Stimulated activated CD8-positive, alpha-beta memory T cell treated with anti-CD3 and anti-CD28 coated beads, Interleukin-15, amount 100 ng/mL, for 48 hours (primary cell): ENCODE measurements around the gene TMEM91.
"Not testable (repeated sequence)": the region's sequence is repeated elsewhere in the genome, so short reads cannot be mapped to it uniquely, and the experiment has no call there.

ENCODE experiments used
- DNase-seq, 2 donors: peaks; one replicate each; pipeline ENCODE4 v3.0.0-alpha.2; 2020; ENCODE audit warnings: low read depth in 2 of 2

Gene TMEM91

GRCh38 chr19:41377977-41378709 lies 1.8 kb downstream of the TMEM91 start:
- DNase-seq = no peak

- DNase-seq = not testable (repeated sequence)
Measured at GRCh38 chr19:41381536-41381935, 5.2 kb downstream of the TMEM91 start.

- no peak for DNase-seq
Measured at GRCh38 chr19:41384351-41384750, 8.0 kb downstream of the TMEM91 start.

DNA sequence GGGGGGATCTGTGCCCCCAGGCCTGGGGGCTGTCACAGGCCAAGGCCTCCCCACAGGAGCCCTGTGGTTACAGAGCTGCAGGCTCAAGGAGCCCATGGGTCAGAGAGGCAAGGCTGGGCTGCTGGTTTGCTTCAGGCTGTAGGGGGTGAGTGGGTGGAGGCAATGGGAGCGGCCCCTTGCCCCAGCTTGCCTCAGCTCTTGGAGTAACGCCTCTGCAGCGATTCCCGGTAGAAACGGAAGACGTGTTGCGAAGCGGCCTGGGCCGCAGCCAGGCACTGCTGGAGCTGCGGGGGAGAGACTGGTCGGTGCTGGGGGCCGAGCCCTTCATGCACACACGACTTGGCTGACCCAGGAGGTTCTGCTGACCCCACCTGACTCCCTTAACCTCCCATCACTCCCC lies 10.1 kb downstream of the TMEM91 start:
- no peak for DNase-seq

DNA sequence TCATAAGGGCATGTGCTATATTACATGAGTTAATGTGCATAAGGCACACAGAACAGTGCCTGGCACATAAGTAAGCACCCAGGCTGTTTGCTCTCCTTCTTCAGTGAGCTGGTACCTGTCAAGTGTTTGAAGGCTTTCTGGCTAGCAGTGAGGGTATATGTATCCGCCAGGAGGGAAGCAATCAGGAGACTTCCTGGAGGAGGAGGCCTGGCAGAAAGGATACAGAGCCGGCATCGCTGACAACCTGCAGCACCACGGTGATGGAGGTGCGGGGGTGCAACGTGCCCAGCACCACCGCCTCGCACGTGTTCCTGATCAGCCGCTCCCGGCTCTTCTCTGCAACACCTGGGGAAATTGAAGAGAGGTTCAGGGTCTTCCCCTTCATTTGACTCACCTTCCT lies 15.3 kb downstream of the TMEM91 start:
- no peak for DNase-seq

DNA sequence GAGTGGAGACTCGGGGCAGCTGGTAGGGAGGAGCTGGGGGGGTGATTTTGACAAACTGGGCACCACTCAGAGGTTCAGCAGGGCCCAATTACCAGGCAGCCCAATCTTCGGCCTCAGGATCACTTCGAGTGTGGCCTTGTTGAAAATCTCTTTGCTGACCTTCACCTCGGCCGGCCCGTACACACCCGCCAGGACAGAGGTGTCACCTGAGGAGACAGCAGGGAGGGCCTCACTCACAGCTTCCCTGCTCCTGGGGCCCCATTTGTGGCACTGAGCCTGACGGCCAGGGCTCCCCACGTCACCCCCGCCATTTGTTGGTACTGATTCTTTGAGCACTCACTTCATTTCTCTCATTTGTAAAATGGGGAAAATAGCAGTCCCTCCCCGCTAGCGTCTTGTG lies 16.4 kb downstream of the TMEM91 start:
- no peak for DNase-seq

- no peak for DNase-seq
Measured at GRCh38 chr19:41395355-41395754, 19.0 kb downstream of the TMEM91 start.

DNA sequence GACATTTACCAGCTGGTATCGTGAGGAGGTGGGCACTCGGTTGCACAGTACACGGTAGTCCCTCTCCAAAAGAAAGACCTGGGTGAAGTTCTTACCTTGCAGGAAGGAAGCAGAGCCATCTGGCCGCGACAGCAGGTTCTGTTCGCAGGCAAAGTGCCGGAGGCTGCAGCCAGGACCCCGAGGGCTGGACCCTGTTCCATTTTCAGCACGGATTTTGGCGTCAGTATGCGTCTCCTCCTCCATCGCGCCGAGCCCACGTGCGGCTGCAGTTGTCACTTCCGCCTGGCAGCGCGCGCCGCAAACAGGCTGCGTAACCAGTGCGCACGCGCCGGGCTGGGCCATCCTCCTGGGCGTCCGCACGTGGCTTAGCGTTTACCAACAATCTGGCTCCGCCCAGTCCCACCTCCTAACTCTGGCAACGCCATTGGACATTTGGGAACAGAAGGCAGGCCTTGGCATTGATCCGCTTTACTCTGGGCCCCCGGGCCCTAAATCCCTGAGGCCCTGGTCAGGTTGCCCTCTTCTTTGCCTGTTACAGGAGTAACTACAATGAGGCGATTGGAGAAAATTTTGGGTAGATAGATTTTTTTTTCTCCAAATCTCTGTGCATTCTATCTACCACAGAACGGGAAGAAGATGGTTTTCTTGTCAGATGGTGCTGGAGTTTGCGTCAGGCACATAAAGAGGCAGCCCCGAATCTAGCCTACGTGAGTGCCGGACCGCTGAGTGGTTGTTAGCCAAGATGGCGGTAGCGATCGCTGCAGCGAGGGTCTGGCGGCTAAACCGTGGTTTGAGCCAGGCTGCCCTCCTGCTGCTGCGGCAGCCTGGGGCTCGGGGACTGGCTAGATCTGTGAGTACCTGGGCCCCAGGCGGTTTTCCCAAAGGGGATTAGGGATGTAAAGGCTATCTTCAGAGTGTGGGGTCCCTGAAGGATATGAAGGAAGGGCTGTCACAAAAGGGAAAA lies 21.0 kb downstream of the TMEM91 start, which contains the start of the genes BCKDHA and EXOSC5:
BCKDHA (plus strand) TSS at position 733 of the 964 bp plus-strand sequence; CDS start at position 743, 10 bp downstream.
EXOSC5 (minus strand) TSS at position 274 of the 964 bp plus-strand sequence; CDS start at position 243, 31 bp downstream.
- DNase-seq = peak; percentile 99

- no peak for DNase-seq
Measured at GRCh38 chr19:41398050-41398418, 21.7 kb downstream of the TMEM91 start.

GRCh38 chr19:41398598-41398997 lies 22.3 kb downstream of the TMEM91 start:
- no peak for DNase-seq

DNA sequence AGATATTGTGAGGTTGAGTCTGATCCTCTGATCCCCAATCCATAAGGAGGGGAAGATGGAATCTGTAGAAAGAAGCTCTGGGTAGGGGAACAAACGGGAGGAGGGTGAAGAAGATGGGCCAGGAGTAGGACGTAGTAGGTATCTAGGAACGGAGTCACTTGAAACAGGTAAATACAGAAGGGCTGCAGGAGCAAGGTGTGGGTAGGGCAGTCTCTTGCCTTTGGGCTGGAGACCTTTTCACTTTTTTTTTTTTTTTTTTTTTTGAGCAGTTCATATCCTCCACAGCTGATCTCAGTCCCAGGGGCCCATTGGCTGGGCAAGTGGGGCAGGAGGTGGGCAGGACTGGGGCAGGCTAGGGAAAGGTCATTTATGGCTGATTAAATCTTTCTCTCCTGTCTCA lies 22.8 kb downstream of the TMEM91 start:
- no peak for DNase-seq

GRCh38 chr19:41399525-41399924 lies 23.2 kb downstream of the TMEM91 start:
- no peak for DNase-seq

GRCh38 chr19:41401483-41401882 lies 25.1 kb downstream of the TMEM91 start:
- DNase-seq = no peak

DNA sequence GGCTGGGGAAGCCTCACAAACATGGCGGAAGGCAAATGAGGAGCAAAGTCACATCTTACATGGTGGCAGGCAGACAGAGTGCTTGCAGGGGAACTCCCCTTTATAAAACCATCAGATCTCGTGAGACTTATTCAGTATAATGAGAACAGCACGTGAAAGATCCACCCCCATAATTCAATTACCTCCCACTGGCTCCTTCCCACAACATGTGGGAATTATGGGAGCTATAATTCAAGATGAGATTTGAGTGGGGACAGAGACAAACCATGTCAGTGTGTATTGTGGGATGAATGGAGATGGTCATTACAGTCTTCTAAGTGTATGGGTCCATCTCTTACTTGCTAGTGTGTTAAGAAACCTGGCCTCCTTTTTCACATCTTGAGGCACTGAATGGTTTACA lies 25.7 kb downstream of the TMEM91 start:
- no peak for DNase-seq

DNA sequence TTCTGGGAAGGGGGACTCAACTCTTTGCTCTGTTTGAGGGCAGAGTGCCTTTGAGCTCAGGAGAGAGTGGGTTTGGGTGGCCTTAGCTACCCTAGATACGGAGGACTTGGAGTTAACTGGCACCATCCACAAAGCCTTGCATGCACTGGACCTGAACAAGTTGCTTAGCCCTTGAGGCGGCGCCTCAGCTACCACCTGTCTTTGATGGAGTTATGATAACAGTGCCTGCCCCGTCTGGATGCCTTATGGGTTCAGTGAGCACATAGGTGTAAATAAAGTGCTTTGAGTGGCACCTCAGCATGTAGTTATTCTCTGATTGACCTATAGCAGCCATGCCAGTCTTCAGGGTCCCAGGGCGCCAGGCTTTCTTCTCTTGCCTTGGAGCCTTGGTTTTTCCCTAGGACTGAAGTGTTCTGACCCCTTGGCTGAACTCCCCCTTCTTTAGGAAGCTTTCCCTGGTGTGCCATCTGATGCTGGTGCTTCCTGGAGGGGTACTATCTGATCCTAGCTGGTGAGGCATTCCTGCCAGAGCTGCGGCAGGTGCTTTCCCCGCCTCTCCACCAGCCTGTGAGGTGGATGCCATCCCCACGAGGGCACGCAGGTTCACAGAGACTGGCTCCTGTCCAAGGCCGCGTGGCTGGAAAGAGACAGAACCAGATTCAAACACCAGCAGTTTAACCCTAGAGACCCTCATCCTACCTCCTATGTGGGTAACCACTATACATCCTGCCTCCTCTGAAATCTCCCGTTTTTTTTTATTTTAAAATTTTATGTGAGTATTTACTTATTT lies 27.0 kb downstream of the TMEM91 start:
- no peak for DNase-seq

GRCh38 chr19:41405776-41406175 lies 29.4 kb downstream of the TMEM91 start:
- no peak for DNase-seq

- DNase-seq = no peak
Measured at GRCh38 chr19:41407271-41407670, 30.9 kb downstream of the TMEM91 start.

- DNase-seq = no peak
Measured at GRCh38 chr19:41408256-41408655, 31.9 kb downstream of the TMEM91 start.

- DNase-seq = not testable (repeated sequence)
Measured at GRCh38 chr19:41408846-41409245, 32.5 kb downstream of the TMEM91 start.

DNA sequence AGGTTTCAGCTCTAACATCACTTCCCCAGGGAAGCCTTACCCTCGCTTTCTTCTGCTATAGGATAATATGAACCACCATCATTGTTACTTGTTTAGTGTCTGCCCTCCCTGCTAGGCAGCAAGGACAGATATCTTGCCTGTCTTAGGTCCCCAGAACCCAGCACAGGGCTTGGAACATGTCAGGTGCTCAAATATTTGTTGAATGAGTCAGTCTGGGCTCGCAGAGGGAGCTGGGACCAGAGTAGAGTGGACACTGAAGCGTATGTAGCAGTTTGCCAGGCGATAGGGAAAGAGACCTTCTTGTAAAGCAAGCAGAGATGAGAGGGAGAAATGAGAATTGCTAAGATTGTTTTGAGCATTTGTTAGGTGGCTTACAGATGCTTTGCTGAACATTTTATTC lies 33.0 kb downstream of the TMEM91 start:
- no peak for DNase-seq

DNA sequence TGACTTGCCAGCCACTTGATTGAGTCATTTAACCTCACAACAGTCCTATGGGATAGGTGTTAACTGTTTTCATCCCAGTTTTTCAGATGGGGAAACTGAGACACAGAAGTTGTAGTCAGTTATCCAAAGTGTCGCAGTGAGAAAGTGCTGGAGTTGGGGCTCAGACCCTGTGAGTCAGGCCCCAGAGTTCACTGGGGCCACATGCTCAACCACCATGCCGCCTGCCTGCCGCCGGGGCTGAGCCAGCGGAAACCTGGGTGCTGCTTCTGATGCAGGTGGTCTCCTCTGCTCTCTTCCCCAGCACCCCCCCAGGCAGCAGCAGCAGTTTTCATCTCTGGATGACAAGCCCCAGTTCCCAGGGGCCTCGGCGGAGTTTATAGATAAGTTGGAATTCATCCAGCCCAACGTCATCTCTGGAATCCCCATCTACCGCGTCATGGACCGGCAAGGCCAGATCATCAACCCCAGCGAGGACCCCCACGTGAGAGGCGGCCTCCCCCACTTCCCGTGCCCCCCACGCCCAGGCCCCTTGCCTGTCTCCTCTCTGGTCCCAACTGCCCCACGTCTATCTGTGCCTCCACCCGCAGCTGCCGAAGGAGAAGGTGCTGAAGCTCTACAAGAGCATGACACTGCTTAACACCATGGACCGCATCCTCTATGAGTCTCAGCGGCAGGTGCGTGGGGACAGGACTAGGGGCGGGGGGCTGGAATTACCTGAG lies 34.2 kb downstream of the TMEM91 start:
- DNase-seq = no peak
